HEK293 (cell line): ENCODE measurements around the gene TMEM200A.
A peak's percentile ranks its signal among the peaks of the same experiment; 100 is the strongest.

Source experiments
- EGR2 ChIP-seq: fragments of 450-650 bp; formaldehyde crosslinking; IDR thresholded peaks from 2 replicates; pipeline ENCODE4 v1.5.1; 2016; ENCODE audit warnings: low read depth, missing biosample characterization, missing genetic modification characterization
- MZF1 ChIP-seq: fragments of 450-650 bp; formaldehyde crosslinking; IDR thresholded peaks from 2 replicates; pipeline ENCODE4 v1.5.1; 2017; ENCODE audit warnings: missing biosample characterization, missing genetic modification characterization, borderline replicate concordance
- PRDM10 ChIP-seq: fragments of 450-650 bp; formaldehyde crosslinking; IDR thresholded peaks from 2 replicates; pipeline ENCODE4 v1.5.1; 2016; ENCODE audit warnings: missing biosample characterization, missing genetic modification characterization
- PRDM6 ChIP-seq: fragments of 450-650 bp; formaldehyde crosslinking; IDR thresholded peaks from 2 replicates; pipeline ENCODE4 v1.5.1; 2017; ENCODE audit warnings: missing biosample characterization, missing genetic modification characterization
- TCF7L2 ChIP-seq: IDR thresholded peaks from 2 replicates; pipeline ENCODE4 v1.6.1; 2011; ENCODE audit warnings: low read depth, mild to moderate bottlenecking, inconsistent platforms, low read length, moderate library complexity, borderline replicate concordance
- YY1 ChIP-seq: fragments of 450-650 bp; formaldehyde crosslinking; IDR thresholded peaks from 2 replicates; pipeline ENCODE4 v1.5.1; 2018; ENCODE audit warnings: missing biosample characterization, missing genetic modification characterization
- ZBTB10 ChIP-seq: fragments of 450-650 bp; formaldehyde crosslinking; IDR thresholded peaks from 2 replicates; pipeline ENCODE4 v1.5.1; 2016; ENCODE audit warnings: missing biosample characterization, missing genetic modification characterization
- ZBTB7A ChIP-seq: fragments of 450-650 bp; formaldehyde crosslinking; IDR thresholded peaks from 2 replicates; pipeline ENCODE4 v1.5.1; 2016; ENCODE audit warnings: low read depth, missing biosample characterization, missing genetic modification characterization
- ZEB2 ChIP-seq: fragments of 450-650 bp; formaldehyde crosslinking; IDR thresholded peaks from 2 replicates; pipeline ENCODE4 v1.5.1; 2016; ENCODE audit warnings: missing biosample characterization, missing genetic modification characterization
- ZFHX2 ChIP-seq: fragments of 450-650 bp; formaldehyde crosslinking; conservative IDR thresholded peaks from 2 replicates; pipeline ENCODE4 v1.5.1; 2016; ENCODE audit warnings: missing biosample characterization, missing genetic modification characterization
- ZNF140 ChIP-seq: fragments of 450-650 bp; formaldehyde crosslinking; IDR thresholded peaks from 2 replicates; pipeline ENCODE4 v1.5.1; 2016; ENCODE audit warnings: missing biosample characterization, missing genetic modification characterization
- ZNF214 ChIP-seq: fragments of 450-650 bp; formaldehyde crosslinking; IDR thresholded peaks from 2 replicates; pipeline ENCODE4 v1.5.1; 2017; ENCODE audit warnings: missing biosample characterization, mild to moderate bottlenecking, missing genetic modification characterization, borderline replicate concordance
- ZNF24 ChIP-seq: fragments of 450-650 bp; formaldehyde crosslinking; IDR thresholded peaks from 2 replicates; pipeline ENCODE4 v1.5.1; 2016; ENCODE audit warnings: missing biosample characterization, missing genetic modification characterization
- ZNF335 ChIP-seq: fragments of 450-650 bp; formaldehyde crosslinking; conservative IDR thresholded peaks from 2 replicates; pipeline ENCODE4 v1.5.1; 2016; ENCODE audit warnings: missing biosample characterization, missing genetic modification characterization
- ZNF398 ChIP-seq: fragments of 450-650 bp; formaldehyde crosslinking; IDR thresholded peaks from 2 replicates; pipeline ENCODE4 v1.5.1; 2017; ENCODE audit warnings: missing biosample characterization, missing genetic modification characterization
- ZNF501 ChIP-seq: fragments of 450-650 bp; formaldehyde crosslinking; IDR thresholded peaks from 2 replicates; pipeline ENCODE4 v1.5.1; 2016; ENCODE audit warnings: missing biosample characterization, missing genetic modification characterization
- ZNF518A ChIP-seq: fragments of 450-650 bp; formaldehyde crosslinking; conservative IDR thresholded peaks from 2 replicates; pipeline ENCODE4 v1.5.1; 2016; ENCODE audit warnings: low read depth, missing biosample characterization, missing genetic modification characterization
- ZNF580 ChIP-seq: fragments of 450-650 bp; formaldehyde crosslinking; IDR thresholded peaks from 2 replicates; pipeline ENCODE4 v1.5.1; 2016; ENCODE audit warnings: missing biosample characterization, missing genetic modification characterization
- ZNF629 ChIP-seq: fragments of 450-650 bp; formaldehyde crosslinking; IDR thresholded peaks from 2 replicates; pipeline ENCODE4 v1.5.1; 2017; ENCODE audit warnings: missing biosample characterization, missing genetic modification characterization
- ZNF639 ChIP-seq: fragments of 450-650 bp; formaldehyde crosslinking; IDR thresholded peaks from 2 replicates; pipeline ENCODE4 v1.5.1; 2016; ENCODE audit warnings: missing biosample characterization, missing genetic modification characterization
- ZNF654 ChIP-seq: fragments of 450-650 bp; formaldehyde crosslinking; IDR thresholded peaks from 2 replicates; pipeline ENCODE4 v1.5.1; 2016; ENCODE audit warnings: low read depth, missing biosample characterization, missing genetic modification characterization

The TMEM200A gene

GRCh38 chr6:130366107-130367005 lies 539 bp downstream of the TMEM200A start (continued):
- TF ChIP-seq ZBTB7A (tag by site-specific recombination) (no peak), PRDM10 (no peak), ZNF654 (no peak), ZNF335 (tag by site-specific recombination) (peak; percentile 60), ZFHX2 (tag by site-specific recombination) (peak; percentile 92), YY1 (no peak), ZNF518A (no peak), ZNF24 (no peak), ZNF639 (tag by site-specific recombination) (no peak), ZEB2 (tag by site-specific recombination) (peak; percentile 21; the same call in 1 of the 2 replicates), ZNF214 (tag by site-specific recombination) (no peak), ZBTB10 (no peak), ZNF398 (tag by site-specific recombination) (peak; percentile 67; the same call in 1 of the 2 replicates), ZNF580 (tag by site-specific recombination) (no peak), ZNF629 (tag by site-specific recombination) (no peak), MZF1 (no peak), TCF7L2 (no peak), PRDM6 (tag by site-specific recombination) (no peak), EGR2 (tag by site-specific recombination) (peak; percentile 77), ZNF501 (no peak), ZNF140 (tag by site-specific recombination) (no peak)
